ENCODE data around the gene FAM209A.
"Not testable (repeated sequence)": the region's sequence is repeated elsewhere in the genome, so short reads cannot be mapped to it uniquely, and the experiment has no call there.

Gene FAM209A

GRCh38 chr20:56524444-56524843, at the start of gene FAM209A:
FAM209A (plus strand) TSS chr20:56524744; CDS start chr20:56524809, 65 bp downstream.
- not testable (repeated sequence) for H3K4me3 Mint-ChIP-seq, H3K27me3 Mint-ChIP-seq, DNase-seq, H3K27ac Mint-ChIP-seq, ATAC-seq, H3K4me1 Mint-ChIP-seq
- Mint-ChIP-seq H3K36me3 (ENCODE audit: low read depth) (peaks cover 25% of the 10 kb centered on the region), H3K9me3 (peaks cover 17% of the 10 kb centered on the region)

- Mint-ChIP-seq H3K4me1 (peaks cover 21% of the 10 kb centered on the region), H3K27me3 (no peaks in the 10 kb centered on the region), H3K4me3 (peak overlapping the region; percentile 40), H3K27ac (peak overlapping the region; percentile 55), H3K36me3 (ENCODE audit: low read depth) (peaks cover 70% of the 10 kb centered on the region), H3K9me3 (no peaks in the 10 kb centered on the region)
- ATAC-seq (no peak), DNase-seq (no peak)
Measured at GRCh38 chr20:56483970-56484369, 40.6 kb upstream of the FAM209A start.

DNA sequence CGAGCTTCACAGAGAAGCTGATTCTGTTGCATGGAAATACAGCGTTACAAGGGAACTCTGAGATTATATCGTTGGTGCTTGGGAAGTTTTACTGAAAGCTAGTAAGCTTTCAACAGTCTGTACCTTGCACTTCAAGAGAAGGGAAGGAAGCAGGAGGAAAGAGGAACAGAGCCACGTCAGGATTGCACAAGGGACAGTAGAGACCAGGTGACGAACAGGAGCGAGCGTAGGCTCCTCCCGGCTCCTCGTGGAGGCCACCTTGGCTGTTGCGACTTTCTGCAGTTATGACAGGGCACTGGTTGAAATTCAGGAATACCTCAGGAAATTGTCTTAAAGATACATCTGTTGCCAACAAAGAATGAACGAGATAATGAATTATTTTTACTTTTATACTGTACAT, 37.3 kb upstream of the FAM209A start:
- DNase-seq (no peak), ATAC-seq (no peak)
- Mint-ChIP-seq H3K27ac (no peak overlapping the region), H3K4me1 (peaks cover 21% of the 10 kb centered on the region), H3K9me3 (no peaks in the 10 kb centered on the region), H3K27me3 (no peaks in the 10 kb centered on the region), H3K4me3 (no peak overlapping the region), H3K36me3 (ENCODE audit: low read depth) (peaks cover 57% of the 10 kb centered on the region)

- Mint-ChIP-seq H3K4me3 (no peak overlapping the region), H3K36me3 (ENCODE audit: low read depth) (peaks cover 50% of the 10 kb centered on the region), H3K4me1 (peaks cover 11% of the 10 kb centered on the region), H3K27me3 (no peaks in the 10 kb centered on the region), H3K27ac (no peak overlapping the region), H3K9me3 (no peaks in the 10 kb centered on the region)
- DNase-seq (no peak), ATAC-seq (no peak)
Measured at GRCh38 chr20:56488566-56488965, 36.0 kb upstream of the FAM209A start.

GRCh38 chr20:56501116-56501515, 23.4 kb upstream of the FAM209A start:
- DNase-seq = no peak
- Mint-ChIP-seq H3K27ac (no peak overlapping the region), H3K27me3 (no peaks in the 10 kb centered on the region), H3K9me3 (peaks cover 3% of the 10 kb centered on the region), H3K4me3 (no peak overlapping the region), H3K4me1 (no peaks in the 10 kb centered on the region), H3K36me3 (ENCODE audit: low read depth) (peaks cover 25% of the 10 kb centered on the region)
- no peak for ATAC-seq

GRCh38 chr20:56503916-56504315, 20.6 kb upstream of the FAM209A start:
- Mint-ChIP-seq H3K27ac (no peak overlapping the region), H3K27me3 (no peaks in the 10 kb centered on the region), H3K36me3 (ENCODE audit: low read depth) (peaks cover 8% of the 10 kb centered on the region), H3K4me3 (no peak overlapping the region), H3K9me3 (no peaks in the 10 kb centered on the region), H3K4me1 (no peaks in the 10 kb centered on the region)
- DNase-seq (no peak), ATAC-seq (no peak)

DNA sequence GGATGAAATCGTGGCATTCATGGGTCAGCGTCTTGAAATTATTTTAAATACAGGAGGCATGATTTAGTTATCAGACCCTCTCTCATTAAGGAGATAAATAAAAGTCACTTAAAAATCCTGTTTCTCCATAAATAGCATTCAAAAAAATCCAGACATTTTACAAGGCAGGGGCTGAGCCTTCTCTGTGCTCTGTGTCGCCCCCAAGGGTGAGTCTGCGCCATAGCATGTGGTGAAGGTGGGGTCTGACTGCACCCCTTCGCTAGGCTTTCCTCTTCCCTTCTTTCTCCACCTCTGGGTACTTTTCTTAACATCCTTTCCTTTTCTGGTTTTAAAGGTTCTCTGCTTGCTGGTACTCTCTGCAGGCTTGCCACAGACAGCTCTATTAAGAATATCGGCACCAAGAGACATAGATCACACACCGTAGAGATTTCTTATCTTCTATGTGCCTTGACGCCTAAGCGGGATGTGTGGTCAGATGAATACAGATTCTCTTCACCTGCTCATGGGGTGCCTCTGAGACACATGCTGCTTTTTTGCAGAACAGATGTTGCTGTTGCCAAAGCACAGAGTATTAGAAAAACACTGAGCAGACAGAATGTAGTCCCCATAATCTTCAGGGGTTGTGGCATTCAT, 20.1 kb upstream of the FAM209A start:
- no peaks in the 10 kb centered on the region for H3K27me3 Mint-ChIP-seq
- peaks cover 8% of the 10 kb centered on the region for H3K36me3 Mint-ChIP-seq (ENCODE audit: low read depth)
- H3K4me3 Mint-ChIP-seq = no peak overlapping the region
- H3K9me3 Mint-ChIP-seq = no peaks in the 10 kb centered on the region
- ATAC-seq (no peak), DNase-seq (peak; percentile 19)
- no peaks in the 10 kb centered on the region for H3K4me1 Mint-ChIP-seq
- no peak overlapping the region for H3K27ac Mint-ChIP-seq

DNA sequence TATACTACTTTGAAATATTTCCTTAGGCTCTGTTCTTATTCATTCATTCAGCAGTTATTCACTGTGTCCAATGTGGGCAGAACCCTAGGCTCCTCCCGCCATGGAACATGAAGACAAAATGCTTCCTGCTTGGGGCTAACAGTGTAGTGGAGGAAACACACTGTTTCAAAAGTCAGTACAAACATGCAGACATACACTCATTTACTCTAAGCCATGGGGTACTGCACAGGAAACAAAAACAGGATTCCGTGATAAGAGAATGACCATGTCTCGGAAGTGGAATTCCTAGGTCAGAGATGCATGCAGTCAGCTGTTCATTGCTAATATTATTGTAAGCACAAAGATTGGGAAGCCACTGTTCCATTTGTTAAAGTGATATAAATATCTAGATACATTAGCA, 18.4 kb upstream of the FAM209A start:
- ATAC-seq = no peak

DNA sequence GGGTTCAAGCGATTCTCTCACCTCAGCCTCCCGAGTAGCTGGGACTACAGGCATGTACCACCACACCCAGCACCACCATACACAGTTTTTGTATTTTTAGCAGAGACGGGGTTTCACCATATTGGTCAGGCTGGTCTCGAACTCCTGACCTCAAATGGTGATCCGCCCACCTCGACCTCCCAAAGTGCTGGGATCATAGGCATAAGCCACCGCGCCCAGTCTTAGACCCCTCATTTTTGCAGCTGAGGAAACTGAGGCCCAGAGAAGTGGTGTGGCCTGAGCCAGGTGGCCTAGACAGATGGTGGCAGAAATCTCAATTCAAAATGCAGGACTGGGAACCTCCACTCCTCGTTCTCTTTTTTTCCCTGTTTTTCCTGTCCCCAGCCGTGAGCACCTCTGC, 12.6 kb upstream of the FAM209A start:
- no peaks in the 10 kb centered on the region for H3K4me1 Mint-ChIP-seq
- ATAC-seq (no peak), DNase-seq (no peak)
- H3K36me3 Mint-ChIP-seq (ENCODE audit: low read depth) = peaks cover 24% of the 10 kb centered on the region
- no peaks in the 10 kb centered on the region for H3K9me3 Mint-ChIP-seq
- no peaks in the 10 kb centered on the region for H3K27me3 Mint-ChIP-seq
- no peak overlapping the region for H3K27ac Mint-ChIP-seq
- H3K4me3 Mint-ChIP-seq = no peak overlapping the region

More for the DNA sequence above, 18.4 kb upstream of the FAM209A start:
- no peaks in the 10 kb centered on the region for H3K27me3 Mint-ChIP-seq
- H3K9me3 Mint-ChIP-seq = no peaks in the 10 kb centered on the region
- DNase-seq = no peak
- H3K27ac Mint-ChIP-seq = no peak overlapping the region
- peaks cover 8% of the 10 kb centered on the region for H3K36me3 Mint-ChIP-seq (ENCODE audit: low read depth)
- H3K4me3 Mint-ChIP-seq = no peak overlapping the region
- no peaks in the 10 kb centered on the region for H3K4me1 Mint-ChIP-seq

DNA sequence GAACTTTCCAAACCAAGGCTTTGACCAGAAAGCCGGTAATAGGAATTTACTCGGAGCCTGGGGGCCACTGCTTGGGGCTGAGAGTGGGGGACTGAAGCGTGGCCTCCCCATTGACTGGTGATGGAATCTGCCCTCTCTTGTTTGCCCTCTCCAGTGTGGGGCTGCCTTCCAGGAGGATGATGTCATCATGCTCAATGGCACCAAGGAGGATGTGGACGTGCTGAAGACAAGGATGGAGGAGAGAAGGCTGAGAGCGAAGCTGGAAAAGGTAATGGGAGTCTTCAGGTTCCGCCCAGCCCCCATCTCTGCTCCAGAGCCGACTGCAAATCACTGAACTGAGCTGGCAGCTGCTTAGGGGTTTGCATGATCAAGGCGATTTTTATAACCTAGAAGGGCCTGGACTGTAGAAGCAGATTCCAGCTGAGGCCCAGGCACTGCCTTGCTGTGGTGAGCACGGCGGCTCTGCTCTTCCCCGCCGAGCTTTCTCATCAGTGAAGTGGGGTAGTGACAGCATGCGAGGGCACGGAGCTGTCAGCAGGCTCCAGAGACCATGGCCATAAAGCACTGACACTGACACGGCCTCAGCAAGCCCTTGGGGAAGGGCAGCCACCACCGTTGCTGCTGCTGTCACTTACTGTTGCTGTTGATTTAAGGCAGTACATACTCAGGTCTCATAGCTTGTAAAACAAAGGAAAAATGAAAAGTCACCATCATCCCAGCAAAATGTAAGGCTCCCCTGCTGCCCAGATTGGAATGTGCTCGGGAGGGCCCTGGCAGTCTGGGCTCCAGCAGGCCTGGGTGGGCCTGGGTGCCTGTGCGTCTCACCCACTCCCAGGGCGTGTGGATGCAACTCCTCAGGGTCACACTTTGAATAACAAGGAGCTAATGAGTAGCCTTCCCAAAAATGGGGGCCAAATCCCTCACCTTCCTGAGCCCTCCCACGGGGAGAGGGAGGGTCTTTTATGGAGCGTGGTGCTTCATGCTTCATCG, 11.1 kb upstream of the FAM209A start:
- Mint-ChIP-seq H3K27ac (no peak overlapping the region), H3K4me1 (no peaks in the 10 kb centered on the region), H3K4me3 (no peak overlapping the region), H3K27me3 (no peaks in the 10 kb centered on the region), H3K9me3 (peaks cover 1% of the 10 kb centered on the region), H3K36me3 (ENCODE audit: low read depth) (peaks cover 39% of the 10 kb centered on the region)
- ATAC-seq (no peak), DNase-seq (no peak)

GRCh38 chr20:56516631-56517030, 7.9 kb upstream of the FAM209A start:
- Mint-ChIP-seq H3K36me3 (ENCODE audit: low read depth) (peaks cover 71% of the 10 kb centered on the region), H3K9me3 (peaks cover 22% of the 10 kb centered on the region), H3K4me1 (no peaks in the 10 kb centered on the region), H3K27ac (no peak overlapping the region), H3K4me3 (no peak overlapping the region), H3K27me3 (no peaks in the 10 kb centered on the region)
- DNase-seq (no peak), ATAC-seq (no peak)

- H3K27me3 Mint-ChIP-seq = no peaks in the 10 kb centered on the region
- no peak overlapping the region for H3K4me3 Mint-ChIP-seq
- H3K36me3 Mint-ChIP-seq (ENCODE audit: low read depth) = peaks cover 74% of the 10 kb centered on the region
- no peaks in the 10 kb centered on the region for H3K4me1 Mint-ChIP-seq
- no peak for ATAC-seq
- no peak for DNase-seq
- no peak overlapping the region for H3K27ac Mint-ChIP-seq
- H3K9me3 Mint-ChIP-seq = peaks cover 26% of the 10 kb centered on the region
Measured at GRCh38 chr20:56517211-56517610, 7.3 kb upstream of the FAM209A start.

DNA sequence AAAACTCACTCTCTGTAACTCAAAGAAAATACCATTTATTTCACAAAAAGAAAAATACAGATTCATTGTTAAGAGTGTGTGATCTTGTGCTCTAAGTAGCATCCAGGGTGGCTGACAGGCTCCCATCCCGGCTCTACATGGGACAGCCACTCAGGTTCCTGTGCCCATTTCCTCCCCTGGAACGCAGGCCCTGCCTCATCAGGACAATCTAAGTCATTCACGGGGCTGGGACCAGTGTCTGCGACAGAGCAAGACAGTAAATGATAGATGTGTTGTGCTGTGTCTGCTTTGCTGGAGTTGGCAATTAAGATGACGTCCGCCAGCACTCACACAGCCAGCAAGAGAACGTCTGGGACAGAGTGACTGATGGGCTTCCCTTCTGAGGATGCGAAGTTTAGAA, 6.9 kb upstream of the FAM209A start:
- Mint-ChIP-seq H3K27me3 (no peaks in the 10 kb centered on the region), H3K4me3 (no peak overlapping the region), H3K4me1 (no peaks in the 10 kb centered on the region), H3K9me3 (peaks cover 26% of the 10 kb centered on the region), H3K36me3 (ENCODE audit: low read depth) (peaks cover 74% of the 10 kb centered on the region), H3K27ac (no peak overlapping the region)
- DNase-seq (no peak), ATAC-seq (no peak)

- Mint-ChIP-seq H3K4me1 (no peaks in the 10 kb centered on the region), H3K27me3 (no peaks in the 10 kb centered on the region), H3K27ac (no peak overlapping the region), H3K4me3 (no peak overlapping the region), H3K36me3 (ENCODE audit: low read depth) (peaks cover 72% of the 10 kb centered on the region), H3K9me3 (peaks cover 26% of the 10 kb centered on the region)
- no peak for DNase-seq
- no peak for ATAC-seq
Measured at GRCh38 chr20:56518126-56518525, 6.4 kb upstream of the FAM209A start.
